DLD1 (cell line): ENCODE data around the gene RSL1D1.

Experiments
- in situ Hi-C: cut with HindIII; loops from 2 replicates; pipeline ENCODE4 v1.10.0; 2017; ENCODE audit warnings: low sequenced_read_pairs

RSL1D1 gene

DNA sequence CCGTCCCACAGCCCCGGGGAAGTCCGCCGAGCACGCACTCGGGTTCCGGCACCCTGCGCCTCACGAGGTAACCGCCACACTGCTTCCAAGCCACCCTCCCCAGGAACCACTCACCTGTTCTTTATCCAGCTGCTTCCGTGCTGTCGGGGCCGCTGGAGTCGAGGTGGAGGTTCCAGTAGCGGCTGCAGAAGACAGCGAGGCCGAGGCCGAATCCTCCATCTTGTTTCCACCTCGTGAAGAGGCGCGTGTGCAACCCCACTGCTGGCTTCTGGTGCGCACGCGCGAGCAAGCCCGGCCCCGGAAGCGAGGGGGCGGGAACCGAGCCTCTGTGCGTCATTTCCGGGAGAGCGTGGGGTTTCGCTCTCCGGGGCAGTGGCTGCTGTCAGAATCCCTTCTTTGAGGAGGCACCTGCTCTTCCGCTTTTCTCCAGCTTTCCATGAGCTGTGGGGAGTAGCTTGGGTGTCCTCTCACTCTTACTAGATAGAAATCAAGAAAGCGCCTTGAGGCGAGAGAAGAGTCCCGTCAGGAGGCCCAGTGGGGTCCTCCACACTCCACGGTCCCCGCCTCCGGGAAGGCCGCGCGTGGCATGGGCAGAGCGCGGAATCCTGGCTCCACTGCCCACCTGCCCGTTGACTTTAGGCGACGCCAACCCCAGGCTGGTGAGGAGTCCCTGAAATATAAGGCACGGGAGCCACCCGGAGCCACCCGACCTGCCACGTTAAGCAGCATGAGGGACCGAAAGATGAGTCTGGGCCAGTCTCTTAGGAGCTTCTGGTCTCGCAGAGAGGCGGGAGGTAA is at the start of gene RSL1D1:
TSS of gene RSL1D1 (minus strand) at position 249 of the 798 bp plus-strand sequence. CDS start at position 219, 30 bp downstream.
- in situ Hi-C loops = no loop called here

DNA sequence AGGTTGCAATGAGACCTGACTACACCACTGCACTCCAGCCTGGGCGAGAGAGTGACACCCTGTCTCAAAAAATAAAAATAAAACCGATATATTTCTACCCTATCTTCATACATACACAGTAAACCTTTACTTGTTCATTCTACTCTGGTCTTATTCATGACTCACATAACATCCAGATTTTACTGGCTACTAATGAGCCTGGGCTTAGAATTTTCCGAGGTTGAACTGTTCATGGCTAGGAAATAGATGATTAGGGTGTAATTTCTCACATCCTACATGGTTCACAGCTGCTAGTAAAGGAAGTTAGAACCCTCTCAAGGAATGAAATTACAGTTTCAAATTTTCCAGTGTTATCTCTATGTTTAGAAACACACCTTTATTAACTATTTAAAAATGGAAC is 49.7 kb upstream of the RSL1D1 start:
- in situ Hi-C loops = no loop called here

DNA sequence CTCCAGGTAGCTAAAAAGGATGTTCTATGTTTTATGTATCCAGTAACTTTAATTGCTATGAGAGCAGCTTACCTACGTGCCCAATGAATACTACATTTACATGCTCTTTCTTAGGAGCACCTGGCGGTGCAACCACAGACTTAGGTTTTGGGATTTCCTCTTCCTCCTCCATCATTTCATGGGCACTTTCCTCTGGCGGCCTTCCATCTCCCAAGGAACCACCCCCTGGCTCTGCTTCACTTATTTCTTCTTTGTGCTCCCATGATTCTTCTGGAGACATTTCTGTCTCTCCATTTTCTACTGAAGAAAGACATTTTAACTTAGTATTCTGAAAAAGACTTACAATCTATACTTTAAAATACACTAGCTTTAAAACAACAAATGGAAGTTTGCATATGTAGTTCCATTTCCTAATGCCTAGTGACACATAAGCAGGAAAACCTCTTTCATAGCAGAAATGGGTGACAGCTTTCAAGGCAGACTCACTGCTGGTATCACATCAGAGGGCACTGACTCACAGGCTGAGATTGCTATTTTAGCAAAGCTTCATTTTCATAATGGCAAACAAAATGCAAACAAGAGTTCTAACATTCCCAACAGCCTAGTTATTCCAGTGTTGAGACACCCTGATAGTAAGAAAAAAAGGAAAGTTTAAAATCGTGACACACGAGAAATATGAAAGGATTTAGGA is 45.3 kb upstream of the RSL1D1 start:
- in situ Hi-C loops = no loop called here

DNA sequence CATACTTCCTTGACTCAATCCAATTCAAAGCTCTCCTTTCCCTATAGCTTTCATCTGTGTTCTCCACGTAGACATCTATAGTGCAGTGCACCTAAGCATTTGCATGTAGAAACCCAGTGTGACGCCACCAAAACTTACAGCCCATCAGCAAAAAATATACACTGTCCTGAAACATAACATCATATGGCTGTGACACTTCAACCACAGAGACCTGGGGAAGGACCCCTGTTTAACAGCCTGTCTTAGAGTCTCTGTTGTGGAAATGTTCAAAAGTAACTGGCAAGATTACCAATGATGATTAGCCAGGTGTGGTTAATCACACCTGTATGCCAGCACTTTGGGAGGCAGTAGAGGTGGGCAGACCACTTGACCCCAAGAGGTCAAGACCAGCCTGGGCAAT is 42.2 kb upstream of the RSL1D1 start:
- in situ Hi-C loops = no loop called here

DNA sequence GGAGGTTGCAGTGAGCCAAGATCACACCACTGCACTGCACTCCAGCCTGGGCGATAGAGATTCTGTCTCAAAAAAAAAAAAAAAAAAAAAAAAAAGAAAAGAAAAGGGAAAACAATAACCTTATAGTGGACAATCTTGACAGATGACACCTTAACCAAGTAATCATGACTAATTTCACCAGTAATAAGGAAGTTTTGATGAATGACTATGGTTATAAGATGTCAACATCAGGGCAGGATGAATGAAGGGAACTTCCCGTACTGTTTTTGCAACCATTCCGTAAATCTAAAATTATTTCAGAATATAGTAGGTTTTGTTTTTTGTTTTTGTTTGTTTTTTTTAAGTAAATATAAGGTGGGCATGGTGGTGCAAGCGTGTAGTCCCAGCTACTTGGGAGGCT is 41.4 kb upstream of the RSL1D1 start:
- in situ Hi-C loops = no loop called here

- in situ Hi-C loops = no loop called here
Observed at GRCh38 chr16:11890231-11890965, 39.1 kb upstream of the RSL1D1 start.

- in situ Hi-C loops = no loop called here
Observed at GRCh38 chr16:11886881-11887280, 35.5 kb upstream of the RSL1D1 start.

- in situ Hi-C loops = no loop called here
Observed at GRCh38 chr16:11884035-11884434, 32.7 kb upstream of the RSL1D1 start.

DNA sequence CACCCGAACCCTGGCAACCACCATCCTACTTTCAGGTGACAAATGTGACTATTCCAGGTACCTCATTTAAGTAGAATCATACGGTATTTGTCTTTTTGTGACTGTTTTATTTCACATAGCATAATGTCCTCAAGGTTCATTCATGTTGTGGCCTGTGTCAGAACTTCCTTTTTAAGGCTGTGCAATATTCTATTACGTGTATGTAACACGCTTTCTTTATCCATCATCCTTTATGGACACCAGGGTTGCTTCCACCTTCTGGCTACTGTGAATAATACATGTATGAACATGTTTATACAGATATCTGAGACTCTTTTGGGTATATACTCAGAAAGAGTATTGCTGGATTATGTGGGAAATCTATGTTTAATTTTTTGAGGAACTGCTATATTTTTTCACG is 28.7 kb upstream of the RSL1D1 start:
- in situ Hi-C loops = no loop called here

- in situ Hi-C loops = no loop called here
Observed at GRCh38 chr16:11877374-11877773, 26.0 kb upstream of the RSL1D1 start.

DNA sequence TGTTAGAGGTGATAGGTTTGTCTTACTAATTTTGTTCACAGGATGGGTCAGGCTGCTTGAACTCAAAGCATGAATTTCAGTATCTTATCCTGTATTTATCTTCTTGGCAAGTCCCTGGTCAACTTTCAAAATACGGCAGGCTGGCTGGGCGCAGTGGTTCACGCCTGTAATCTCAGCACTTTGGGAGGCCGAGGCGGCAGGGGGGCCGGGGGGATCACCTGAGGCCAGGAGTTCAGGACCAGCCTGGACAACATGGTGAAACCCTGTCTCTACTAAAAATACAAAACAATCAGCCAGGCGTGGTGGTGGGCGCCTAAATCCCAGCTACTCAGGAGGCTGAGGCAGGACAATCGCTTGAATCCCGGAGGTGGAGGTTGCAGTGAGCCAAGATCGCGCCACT is 25.0 kb upstream of the RSL1D1 start:
- in situ Hi-C loops = no loop called here

DNA sequence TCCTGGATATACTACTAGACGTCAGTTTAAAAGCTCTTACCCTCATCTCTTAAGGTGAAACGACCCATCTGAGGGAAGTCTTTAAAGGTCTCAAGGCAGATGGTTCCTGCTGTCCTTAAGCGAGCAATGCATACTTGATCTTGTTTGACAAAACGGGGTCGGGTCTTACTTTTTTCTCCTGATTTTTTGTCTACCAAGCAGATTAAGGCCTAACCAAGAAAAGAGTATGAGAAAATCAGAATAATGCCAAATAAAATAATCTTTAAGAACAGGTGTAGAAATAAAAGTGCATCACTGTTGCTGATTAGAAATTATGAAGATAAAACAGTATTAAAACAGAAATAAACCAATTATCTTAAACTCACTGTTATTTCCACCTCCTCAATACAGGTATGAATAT is 24.4 kb upstream of the RSL1D1 start:
- in situ Hi-C loops = no loop called here

DNA sequence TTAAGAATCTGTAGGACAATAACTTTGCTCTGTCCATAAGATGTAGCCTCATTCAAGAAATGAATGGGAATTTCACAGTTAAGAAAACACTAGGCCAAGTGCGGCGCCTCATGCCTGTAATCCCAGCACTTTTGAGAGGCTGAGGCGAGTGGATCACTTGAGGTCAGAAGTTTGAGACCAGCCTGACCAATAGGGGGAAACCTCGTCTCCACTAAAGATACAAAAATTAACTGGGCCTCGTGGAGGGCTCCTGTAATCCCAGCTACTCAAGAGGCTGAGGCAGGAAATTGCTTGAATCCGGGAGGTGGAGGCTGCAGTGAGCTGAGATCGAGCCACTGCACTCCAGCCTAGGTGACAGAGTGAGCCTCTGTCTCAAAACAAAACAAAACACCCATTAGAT is 19.9 kb upstream of the RSL1D1 start:
- in situ Hi-C loops = no loop called here

- in situ Hi-C loops = no loop called here
Observed at GRCh38 chr16:11870399-11870798, 19.1 kb upstream of the RSL1D1 start.

DNA sequence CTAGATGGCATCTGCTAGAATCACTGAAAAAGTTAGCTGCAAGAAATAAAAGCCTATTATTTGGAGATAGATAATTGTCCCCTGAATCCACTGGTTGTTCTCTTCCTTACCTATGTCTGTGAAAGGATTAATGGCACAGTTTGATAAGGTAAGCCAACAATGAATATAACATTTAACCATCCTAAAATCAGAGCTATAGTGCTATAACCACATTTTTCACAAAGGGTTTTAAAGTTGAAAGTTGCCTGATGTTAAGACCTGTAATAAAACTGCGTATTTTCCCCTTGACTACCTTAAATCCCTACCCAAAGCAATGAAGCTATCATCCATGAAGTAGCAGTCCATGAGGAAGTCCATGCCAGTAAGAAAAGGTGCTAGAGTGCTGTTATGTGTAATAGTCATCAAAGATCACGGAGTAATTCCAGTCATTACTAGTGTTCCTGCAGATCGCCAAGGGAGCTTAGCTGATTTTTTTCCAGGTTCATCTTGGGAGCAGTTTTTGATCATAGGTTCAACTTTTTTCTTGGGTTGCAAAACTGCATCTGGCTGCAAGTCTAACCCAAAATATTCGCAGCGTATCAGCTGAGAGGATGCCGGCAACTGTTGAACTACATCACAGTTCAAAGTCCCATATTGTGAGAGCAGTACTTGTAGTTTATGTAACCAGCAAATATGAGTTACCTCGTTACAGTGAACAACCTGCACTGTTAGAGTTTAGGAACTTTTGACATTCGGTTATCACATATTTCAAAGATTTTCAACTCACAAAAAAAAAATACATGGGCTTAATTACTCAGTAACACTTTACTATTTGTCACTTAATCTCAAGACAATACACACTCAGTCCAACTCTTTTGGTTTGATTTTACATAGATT is 18.2 kb upstream of the RSL1D1 start:
- in situ Hi-C loops = no loop called here

- in situ Hi-C loops = no loop called here
Observed at GRCh38 chr16:11868412-11868980, 17.2 kb upstream of the RSL1D1 start.

- in situ Hi-C loops = no loop called here
Observed at GRCh38 chr16:11862489-11862888, 11.1 kb upstream of the RSL1D1 start.

- in situ Hi-C loops = no loop called here
Observed at GRCh38 chr16:11857161-11857560, 5.8 kb upstream of the RSL1D1 start.

- in situ Hi-C loops = no loop called here
Observed at GRCh38 chr16:11852092-11852809, 909 bp upstream of the RSL1D1 start.

DNA sequence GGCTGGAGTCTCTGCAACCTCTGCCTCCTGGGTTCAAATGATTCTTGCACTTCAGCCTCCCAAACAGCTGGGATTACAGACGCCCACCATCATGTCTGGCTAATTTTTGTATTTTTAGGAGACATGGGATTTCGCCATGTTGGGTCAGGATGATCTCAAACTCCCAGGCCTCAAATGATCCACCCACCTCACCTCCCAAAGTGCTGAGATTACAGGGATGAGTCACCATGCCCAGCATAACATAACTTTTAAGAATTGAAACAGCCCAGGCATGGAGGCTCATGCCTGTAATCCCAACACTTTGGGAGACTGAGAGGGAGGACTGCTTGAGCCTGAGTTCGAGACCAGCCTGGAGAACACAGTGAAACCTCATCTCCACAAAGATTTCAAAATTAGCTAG is 2.5 kb downstream of the RSL1D1 start:
- in situ Hi-C loops = no loop called here
